K562 (cell line): ENCODE measurements around the gene STK32C. TPM values are rescaled to one million over a fixed set of nuclear protein-coding genes. Genes with fewer than 3 reads are reported as not detected.

Experiments used
- ATAC-seq: fragments of 200-7000 bp; cut with Tn5 transposase; 3 replicates; pipeline ENCODE4 v1.9.1; 2020; ENCODE audit warnings: moderate library complexity
- BruUV-seq: library from RNA; stranded (reverse); fragments of 400-500 nt; replicated peaks from 2 replicates; lab custom pipeline; 2021; lab: Mats Ljungman, UMichigan
- CTCF ChIA-PET: fragments of 300-600 bp; formaldehyde crosslinking; extraction: SDS; loops from one replicate; lab custom pipeline; 2021; ENCODE audit warnings: low intra/inter-chr PET ratio; lab: Yijun Ruan, JAX
- POLR2A ChIA-PET: fragments of 300-600, 350-650 bp; sonication (Branson Sonifier 250); formaldehyde crosslinking; extraction: SDS; loops from one replicate; lab custom pipeline; 2021; ENCODE audit warnings: antibody characterized with exemption, inconsistent platforms; lab: Yijun Ruan, JAX
- DNase-seq, 4 experiments: peaks; one replicate each; pipeline versions ENCODE4 v3.0.0 to v3.0.0-alpha.2; 2011 to 2018; ENCODE audit warnings: low spot score in 3 of 4, mixed read lengths in 3 of 4; ENCODE audit errors: extremely low read depth in 1 of 4
- FAIRE-seq: peaks from 2 replicates; lab custom pipeline; 2011; peaks lifted over from hg19 to GRCh38; lab: Jason Lieb, UNC
- H2AFZ ChIP-seq: 2 replicates; pipeline ENCODE4 v1.6.0; 2011; ENCODE audit warnings: low read depth, low read length, control low read depth, inconsistent platforms
- H3K27ac ChIP-seq: fragments of 200-600 bp; 3 replicates; pipeline ENCODE4 v1.8.0; 2011; ENCODE audit warnings: low read depth, mild to moderate bottlenecking, control low read depth, inconsistent platforms, low read length, moderate library complexity, mixed read lengths; ENCODE audit errors: extremely low read depth
- H3K27me3 ChIP-seq, 2 experiments: fragments of 300-600 bp in 1 of 2; 2 replicates in 1 of 2; 3 replicates in 1 of 2; pipeline versions ENCODE4 v1.6.0 to v1.8.0; 2011; ENCODE audit warnings: inconsistent platforms in 2 of 2, low read length in 2 of 2, mild to moderate bottlenecking in 1 of 2, mixed read lengths in 1 of 2, moderate library complexity in 1 of 2; ENCODE audit not compliant: control insufficient read depth in 2 of 2, insufficient read depth in 2 of 2
- H3K36me3 ChIP-seq: fragments of 300-600 bp; 3 replicates; pipeline ENCODE4 v1.8.0; 2011; ENCODE audit warnings: mild to moderate bottlenecking, low read length, inconsistent platforms; ENCODE audit not compliant: control insufficient read depth, insufficient read depth
- H3K4me1 ChIP-seq, 2 experiments: fragments of 200-600 bp in 1 of 2; replicated peaks in 1 of 2; 2 replicates in 1 of 2; 3 replicates in 1 of 2; pipeline versions ENCODE4 v1.5.1 to v1.8.0; 2011; ENCODE audit warnings: inconsistent platforms in 2 of 2, low read length in 2 of 2, mild to moderate bottlenecking in 1 of 2, mixed read lengths in 1 of 2, moderate library complexity in 1 of 2; ENCODE audit not compliant: control insufficient read depth in 2 of 2, insufficient read depth in 2 of 2
- H3K4me2 ChIP-seq: 2 replicates; pipeline ENCODE4 v1.6.1; 2011; ENCODE audit warnings: low read length, control low read depth, inconsistent platforms, mixed read lengths; ENCODE audit not compliant: insufficient read depth
- H3K4me3 ChIP-seq: fragments of 200-600 bp; sonication (generic), shearing (Covaris generic); 2 replicates; pipeline ENCODE4 v1.5.1; 2016; ENCODE audit warnings: control low read depth, inconsistent platforms
- H3K79me2 ChIP-seq: fragments of 200-600 bp; 3 replicates; pipeline ENCODE4 v1.8.0; 2011; ENCODE audit warnings: low read length, inconsistent platforms; ENCODE audit not compliant: control insufficient read depth, insufficient read depth
- H3K9ac ChIP-seq, 2 experiments: 2 replicates each; pipeline versions ENCODE4 v1.6.0 to v1.6.1; 2011; ENCODE audit warnings: low read depth in 2 of 2, low read length in 2 of 2, control low read depth in 1 of 2, inconsistent platforms in 1 of 2, mild to moderate bottlenecking in 1 of 2, mixed read lengths in 1 of 2; ENCODE audit not compliant: insufficient read depth in 1 of 2
- H3K9me1 ChIP-seq: one replicate; pipeline ENCODE4 v1.6.0; 2011; ENCODE audit warnings: inconsistent platforms, mild to moderate bottlenecking, low read length, moderate library complexity; ENCODE audit not compliant: control insufficient read depth, insufficient read depth
- H3K9me3 ChIP-seq: replicated peaks from 2 replicates; pipeline ENCODE4 v1.5.1; 2011; ENCODE audit warnings: low read depth, low read length, inconsistent platforms; ENCODE audit not compliant: control insufficient read depth, insufficient read depth
- H4K20me1 ChIP-seq: replicated peaks from 2 replicates; pipeline ENCODE4 v1.6.1; 2011; ENCODE audit warnings: low read length, inconsistent platforms, mixed read lengths; ENCODE audit not compliant: control insufficient read depth, insufficient read depth
- BMI1 ChIP-seq: fragments of 150-350 bp; IDR thresholded peaks from 2 replicates; pipeline ENCODE4 v1.6.1; 2014; ENCODE audit warnings: low read length
- CLOCK ChIP-seq: fragments of 250-450 bp; sonication (Bioruptor Pico); IDR thresholded peaks from 2 replicates; pipeline ENCODE4 v1.4.0; 2020; ENCODE audit warnings: mild to moderate bottlenecking, moderate library complexity, borderline replicate concordance
- FOS ChIP-seq: IDR thresholded peaks from 3 replicates; pipeline ENCODE4 v1.6.1; 2011; ENCODE audit not compliant: insufficient read length; ENCODE audit errors: extremely low read depth
- PTTG1 ChIP-seq: fragments of 450-650 bp; IDR thresholded peaks from 2 replicates; pipeline ENCODE4 v1.6.1; 2016; ENCODE audit warnings: low read depth, mild to moderate bottlenecking, missing genetic modification characterization, missing compliant biosample characterization
- SIRT6 ChIP-seq: IDR thresholded peaks from one replicate; pipeline ENCODE4 v1.6.1; 2012; ENCODE audit warnings: low read depth, mild to moderate bottlenecking, control low read depth, inconsistent platforms, low read length, moderate library complexity
- TARDBP ChIP-seq: fragments of 450-650 bp; IDR thresholded peaks from 2 replicates; pipeline ENCODE4 v1.6.1; 2016
- TFE3 ChIP-seq: fragments of 450-650 bp; formaldehyde crosslinking; IDR thresholded peaks from 2 replicates; pipeline ENCODE4 v1.4.0; 2020; ENCODE audit warnings: mild to moderate bottlenecking, mixed read lengths
- ZBTB11 ChIP-seq, 3 experiments: fragments of 200-800 bp in 1 of 3; fragments of 250-450 bp in 1 of 3; fragments of 450-650 bp in 1 of 3; sonication (Bioruptor Pico) in 1 of 3; sonication (Bioruptor generic) in 1 of 3; formaldehyde crosslinking in 1 of 3; IDR thresholded peaks; 2 replicates each; pipeline versions ENCODE4 v1.6.1 to v1.8.0; 2016 to 2022; ENCODE audit warnings: mild to moderate bottlenecking in 2 of 3, missing genetic modification characterization in 2 of 3, missing compliant biosample characterization in 1 of 3, moderate library complexity in 1 of 3
- ZC3H8 ChIP-seq: fragments of 450-650 bp; IDR thresholded peaks from 2 replicates; pipeline ENCODE4 v1.6.1; 2017
- ZNF311 ChIP-seq: fragments of 250-450 bp; sonication (Bioruptor Pico); IDR thresholded peaks from 2 replicates; pipeline ENCODE4 v1.4.0; 2020; ENCODE audit warnings: mild to moderate bottlenecking, moderate library complexity
- ZNF512 ChIP-seq: IDR thresholded peaks from 2 replicates; pipeline ENCODE4 v1.6.1; 2016; ENCODE audit warnings: missing genetic modification characterization, missing compliant biosample characterization
- WGBS: fragments of 100-300 bp; shearing (Covaris generic); methylation state at CpG from one replicate; pipeline ENCODE4 v1.1.6; 2016; ENCODE audit warnings: low coverage, mixed read lengths; ENCODE audit not compliant: insufficient coverage; ENCODE audit errors: missing lambda C conversion rate; 5-methylcytosine and 5-hydroxymethylcytosine counted together
- in situ Hi-C: fragments of 300-500 bp; cut with MboI; formaldehyde crosslinking; loops from 4 replicates; pipeline ENCODE4 v1.15.0; 2018; ENCODE audit warnings: inconsistent platforms, mixed read lengths
- intact Hi-C: fragments of 100-400 bp; cut with micrococcal nuclease; formaldehyde crosslinking; loops from 2 replicates; pipeline ENCODE4 v1.14.2; 2022
- polyA plus RNA-seq, 8 experiments: library from polyadenylated mRNA; depleted of rRNA in 4 of 8; stranded (reverse) in 5 of 8; unstranded in 3 of 8; fragments of >200 nt; fragmentation: Nextera tagmentation in 2 of 8; fragmentation: Illumina TruSeq in 1 of 8; extraction: Ambion mirVana in 2 of 8; extraction: Trizol in 1 of 8; gene quantifications; 2 replicates each; pipeline versions ENCODE4 v1.2.1 to v1.2.3, GENCODE V29; 2011 to 2014; ENCODE audit warnings: inconsistent platforms in 1 of 8, missing spikeins in 1 of 8
- total RNA-seq, 7 experiments: library from RNA; depleted of rRNA in 6 of 7; stranded (reverse); fragments of >200 nt in 6 of 7; fragmentation: Illumina TruSeq in 2 of 7; extraction: Trizol in 2 of 7; gene quantifications; 2 replicates each; pipeline versions ENCODE4 v1.2.1 to v1.2.3, GENCODE V29; 2011 to 2021; ENCODE audit warnings: low replicate concordance in 1 of 7

STK32C gene
- total and polyA plus RNA-seq, 9 of the 15 experiments (the other 6 are each of a cell fraction or from before 2014, with no cell fraction given): 1.5 to 20.9 (median 6.5) TPM

- ChIA-PET POLR2A (interaction anchor here (0.7 to 1.0 kb wide), 2 partner anchors 47 to 1012 kb away, joined by 3 to 4 read pairs; no protein-coding TSS in a partner anchor), CTCF (no interaction called here)
- no peak for ATAC-seq
- Histone ChIP-seq H3K27me3 (peaks cover 2 to 40% of the 10 kb centered on the region in 2 experiments; a peak in 3 of 5 replicates), H3K4me2 (no peak overlapping the region), H3K9ac (no peak overlapping the region), H3K4me3 (no peak overlapping the region), H3K9me1 (no peaks in the 10 kb centered on the region), H3K79me2 (no peaks in the 10 kb centered on the region), H2AFZ (no peak overlapping the region), H3K36me3 (no peaks in the 10 kb centered on the region), H3K27ac (no peak overlapping the region), H4K20me1 (no peaks in the 10 kb centered on the region), H3K9me3 (no peaks in the 10 kb centered on the region), H3K4me1 (peaks cover 6 to 31% of the 10 kb centered on the region in 2 experiments; a peak in 3 of 5 replicates)
- intact Hi-C loops: no loop called here
- DNase-seq: no peak
- 4% methylated on average over 32 of the region's 36 CpGs for WGBS
- no TSS peak for BruUV-seq
- in situ Hi-C loops: no loop called here
- FAIRE-seq: no peak
- TF ChIP-seq FOS: no peak
- no peak for TF ChIP-seq CLOCK
- no peak for TF ChIP-seq ZNF512
- TF ChIP-seq BMI1: no peak
- TF ChIP-seq SIRT6: no peak
- TF ChIP-seq TFE3 (CRISPR knock-in tag): no peak
- TF ChIP-seq TARDBP: no peak
- no peak for TF ChIP-seq ZNF311 (CRISPR knock-in tag)
- no peak for TF ChIP-seq PTTG1 (tag)
- no peak for TF ChIP-seq ZBTB11 (CRISPR knock-in tag; IDR thresholded peaks at IDR 0.05)
- no peak for TF ChIP-seq ZC3H8
Measured at GRCh38 chr10:132282667-132283603, 24.8 kb downstream of the STK32C start.
